ENCODE measurements around the gene TOP3B.

TOP3B gene, protein sequence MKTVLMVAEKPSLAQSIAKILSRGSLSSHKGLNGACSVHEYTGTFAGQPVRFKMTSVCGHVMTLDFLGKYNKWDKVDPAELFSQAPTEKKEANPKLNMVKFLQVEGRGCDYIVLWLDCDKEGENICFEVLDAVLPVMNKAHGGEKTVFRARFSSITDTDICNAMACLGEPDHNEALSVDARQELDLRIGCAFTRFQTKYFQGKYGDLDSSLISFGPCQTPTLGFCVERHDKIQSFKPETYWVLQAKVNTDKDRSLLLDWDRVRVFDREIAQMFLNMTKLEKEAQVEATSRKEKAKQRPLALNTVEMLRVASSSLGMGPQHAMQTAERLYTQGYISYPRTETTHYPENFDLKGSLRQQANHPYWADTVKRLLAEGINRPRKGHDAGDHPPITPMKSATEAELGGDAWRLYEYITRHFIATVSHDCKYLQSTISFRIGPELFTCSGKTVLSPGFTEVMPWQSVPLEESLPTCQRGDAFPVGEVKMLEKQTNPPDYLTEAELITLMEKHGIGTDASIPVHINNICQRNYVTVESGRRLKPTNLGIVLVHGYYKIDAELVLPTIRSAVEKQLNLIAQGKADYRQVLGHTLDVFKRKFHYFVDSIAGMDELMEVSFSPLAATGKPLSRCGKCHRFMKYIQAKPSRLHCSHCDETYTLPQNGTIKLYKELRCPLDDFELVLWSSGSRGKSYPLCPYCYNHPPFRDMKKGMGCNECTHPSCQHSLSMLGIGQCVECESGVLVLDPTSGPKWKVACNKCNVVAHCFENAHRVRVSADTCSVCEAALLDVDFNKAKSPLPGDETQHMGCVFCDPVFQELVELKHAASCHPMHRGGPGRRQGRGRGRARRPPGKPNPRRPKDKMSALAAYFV

DNA sequence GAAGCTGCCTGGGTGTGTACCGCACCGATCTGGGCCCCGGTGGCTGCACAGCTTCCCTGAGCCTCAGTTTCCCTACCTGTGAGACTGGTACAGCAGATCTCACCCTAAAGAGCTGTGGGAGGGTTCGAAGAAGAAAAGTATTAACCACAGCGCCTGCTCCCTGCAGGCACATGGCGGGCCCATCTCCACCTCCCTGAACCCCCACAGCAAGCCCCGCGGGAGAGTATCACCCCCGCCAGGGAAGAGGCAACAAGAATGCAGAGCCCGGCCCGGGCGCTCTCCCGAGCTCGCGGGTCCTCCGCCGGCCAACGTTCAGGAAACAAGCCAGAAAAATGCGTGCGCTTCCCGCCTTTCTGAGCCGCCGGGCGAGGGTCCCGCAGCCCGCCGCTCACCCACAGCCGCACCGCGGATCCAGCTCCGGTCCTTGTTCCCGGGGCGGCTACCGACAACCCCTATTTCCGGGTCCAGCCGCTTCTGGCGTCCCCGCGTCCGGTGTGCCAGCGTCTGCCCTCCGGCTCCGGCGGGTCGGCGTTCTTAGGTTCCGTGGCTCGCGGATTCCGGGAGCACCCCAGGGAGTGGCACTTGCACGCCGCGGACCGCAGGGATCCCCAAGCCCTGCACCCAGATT, at the start of gene TOP3B:
Gene TOP3B (minus strand): TSS at position 450 of the 628 bp plus-strand sequence. CDS start 7,078 bp downstream, outside the sequence.
- peak; percentile 87 for DNase-seq

DNA sequence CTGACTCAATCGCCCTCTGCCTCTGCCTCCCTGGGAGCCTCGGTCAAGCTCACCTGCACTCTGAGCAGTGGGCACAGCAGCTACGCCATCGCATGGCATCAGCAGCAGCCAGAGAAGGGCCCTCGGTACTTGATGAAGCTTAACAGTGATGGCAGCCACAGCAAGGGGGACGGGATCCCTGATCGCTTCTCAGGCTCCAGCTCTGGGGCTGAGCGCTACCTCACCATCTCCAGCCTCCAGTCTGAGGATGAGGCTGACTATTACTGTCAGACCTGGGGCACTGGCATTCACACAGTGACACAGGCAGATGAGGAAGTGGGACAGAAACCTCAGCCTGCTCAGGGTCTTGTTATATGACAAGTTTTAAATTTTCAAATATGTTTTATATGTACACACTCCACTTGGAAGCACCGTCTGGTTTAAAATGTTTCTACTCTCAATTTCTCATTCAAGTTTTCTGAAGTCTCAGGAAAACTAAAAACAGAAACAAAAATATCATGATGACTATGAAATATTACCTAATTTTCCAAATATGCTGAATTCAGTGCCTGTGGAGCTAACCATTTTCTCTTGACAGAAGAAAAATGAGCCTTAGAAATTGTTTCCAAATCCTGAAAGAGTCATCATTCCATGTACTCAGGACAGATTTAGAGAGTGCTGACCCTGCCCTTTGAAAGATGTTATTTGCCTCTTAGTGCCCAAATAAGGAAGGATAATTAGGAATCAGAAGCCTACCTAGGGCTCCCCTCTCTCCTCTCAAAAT, 48.8 kb upstream of the TOP3B start:
- no peak for DNase-seq

DNA sequence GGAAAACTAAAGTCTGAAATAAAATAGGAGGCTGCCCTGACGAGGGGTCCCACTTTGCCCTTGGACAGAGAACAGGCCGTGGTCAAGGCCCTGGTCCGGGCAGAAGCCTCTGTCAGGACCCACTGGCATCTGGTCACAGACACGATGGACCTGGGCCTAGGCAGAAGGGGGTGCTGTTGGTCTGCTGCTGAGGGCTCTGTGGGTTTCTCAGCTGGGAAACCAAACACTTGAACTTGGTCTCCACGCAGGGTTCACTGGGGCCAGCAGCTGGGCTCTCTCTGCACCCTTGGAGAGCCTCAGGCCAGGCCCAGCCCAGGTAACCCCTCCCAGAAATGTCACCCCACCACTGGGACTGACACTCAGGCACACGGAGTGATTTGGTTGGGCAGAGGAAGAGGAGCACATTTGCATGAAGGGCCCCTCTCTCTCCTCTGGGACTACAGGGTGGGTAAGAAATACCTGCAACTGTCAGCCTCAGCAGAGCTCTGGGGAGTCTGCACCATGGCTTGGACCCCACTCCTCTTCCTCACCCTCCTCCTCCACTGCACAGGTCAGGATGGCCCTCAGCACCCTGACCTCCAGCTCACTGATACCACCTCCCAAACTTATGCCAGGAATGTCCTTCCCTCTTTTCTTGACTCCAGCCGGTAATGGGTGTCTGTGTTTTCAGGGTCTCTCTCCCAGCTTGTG, 48.1 kb upstream of the TOP3B start:
- no peak for DNase-seq

DNA sequence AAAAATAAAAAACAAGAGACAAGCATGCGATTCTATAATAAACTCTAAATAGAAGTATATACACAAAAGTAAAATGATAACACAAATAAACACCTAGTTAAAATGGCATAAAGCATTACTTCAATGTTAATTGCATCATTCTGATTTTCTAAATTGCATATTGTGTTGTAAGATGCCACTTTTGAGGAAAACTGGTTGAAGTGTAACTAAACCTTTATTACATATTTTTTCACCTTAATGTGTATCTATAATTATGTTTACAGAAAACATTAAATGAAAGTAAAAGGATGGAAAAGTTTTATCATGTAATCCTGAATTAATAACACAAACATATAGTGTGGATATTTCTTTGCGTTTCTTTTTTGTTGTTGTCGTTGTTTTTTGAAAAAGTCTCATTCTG, 45.4 kb upstream of the TOP3B start:
- DNase-seq, result no peak

DNA sequence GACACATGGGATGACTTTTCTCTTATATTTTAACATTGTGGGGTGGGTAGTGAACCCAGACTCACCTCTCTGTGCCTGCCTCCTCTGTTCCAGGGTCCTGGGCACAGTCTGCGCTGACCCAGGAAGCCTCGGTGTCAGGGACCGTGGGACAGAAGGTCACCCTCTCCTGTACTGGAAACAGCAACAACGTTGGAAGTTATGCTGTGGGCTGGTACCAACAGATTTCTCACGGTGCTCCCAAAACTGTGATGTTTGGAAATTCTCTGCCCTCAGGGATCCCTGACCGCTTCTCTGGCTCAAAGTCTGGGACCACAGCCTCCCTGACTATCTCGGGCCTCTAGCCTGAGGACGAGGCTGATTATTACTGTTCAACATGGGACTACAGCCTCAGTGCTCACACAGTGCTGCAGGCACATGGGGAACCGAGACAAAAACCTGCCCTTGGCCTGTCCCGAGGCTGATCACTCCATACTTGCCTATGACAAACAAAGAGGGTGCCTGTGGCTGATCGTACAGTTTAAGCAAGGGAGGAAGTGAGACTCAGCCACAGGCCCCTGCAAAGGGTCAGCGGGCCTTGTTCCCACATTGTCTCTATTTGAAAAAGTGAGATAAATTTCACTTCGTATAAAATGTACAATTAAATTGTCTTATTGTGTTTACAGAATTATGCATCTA, 43.7 kb upstream of the TOP3B start:
- no peak for DNase-seq

DNA sequence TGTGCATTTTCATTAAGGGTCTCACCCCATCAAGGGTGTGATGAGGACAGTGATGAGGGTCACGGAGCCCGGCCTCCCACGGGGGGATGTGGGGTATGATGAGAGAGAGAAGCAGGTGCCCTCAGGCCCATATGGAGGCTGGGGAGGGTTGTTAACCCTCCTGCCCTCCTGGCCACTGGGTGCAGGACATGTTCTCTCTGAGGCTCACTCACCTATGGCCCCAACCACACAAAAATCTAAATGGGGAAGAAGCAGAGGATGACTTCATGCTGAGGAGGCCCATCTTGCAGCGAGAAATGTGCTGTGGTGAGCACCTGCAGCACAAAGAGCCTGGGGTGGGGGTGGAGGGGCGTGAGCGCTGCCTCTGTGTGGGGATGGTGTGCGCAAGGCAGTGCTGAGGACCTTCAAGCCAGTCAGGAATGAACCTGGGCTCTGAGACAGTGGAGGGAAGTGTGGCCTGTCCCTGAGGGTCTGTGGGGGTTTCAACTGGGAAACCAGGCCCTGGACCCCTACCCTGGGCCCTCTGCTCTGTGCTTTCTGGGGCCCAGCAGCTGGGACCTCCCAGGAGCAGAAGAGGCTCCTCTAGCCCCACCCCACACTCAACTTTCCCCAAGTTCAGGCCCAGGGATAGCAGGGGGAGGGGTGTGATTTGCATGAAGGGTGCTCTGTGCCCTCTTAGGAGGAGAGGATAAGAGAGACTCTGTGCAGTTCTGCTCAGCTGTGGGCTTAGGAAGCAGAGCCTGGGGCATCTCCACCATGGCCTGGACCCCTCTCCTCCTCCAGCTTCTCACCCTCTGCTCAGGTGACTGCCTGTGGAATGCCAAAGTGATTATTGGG, 43.0 kb upstream of the TOP3B start:
- no peak for DNase-seq

DNA sequence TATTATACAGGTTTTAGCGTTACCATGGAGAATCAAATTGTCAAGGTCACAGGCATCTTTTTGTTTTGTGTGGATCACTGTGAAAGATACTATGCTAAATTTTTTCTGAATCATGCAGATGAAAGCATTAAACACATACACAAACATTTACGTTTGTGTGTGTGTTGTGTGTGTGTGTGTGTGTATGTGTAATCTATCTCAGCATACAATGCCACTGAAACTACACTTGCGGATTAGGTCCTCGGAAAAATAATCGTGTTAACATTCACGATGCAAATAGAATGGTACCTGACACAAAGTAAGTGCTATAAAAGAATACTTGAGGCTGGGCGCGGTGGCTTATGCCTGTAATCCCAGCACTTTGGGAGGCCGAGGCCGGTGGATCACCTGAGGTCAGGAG, 41.9 kb upstream of the TOP3B start:
- DNase-seq, result no peak

DNA sequence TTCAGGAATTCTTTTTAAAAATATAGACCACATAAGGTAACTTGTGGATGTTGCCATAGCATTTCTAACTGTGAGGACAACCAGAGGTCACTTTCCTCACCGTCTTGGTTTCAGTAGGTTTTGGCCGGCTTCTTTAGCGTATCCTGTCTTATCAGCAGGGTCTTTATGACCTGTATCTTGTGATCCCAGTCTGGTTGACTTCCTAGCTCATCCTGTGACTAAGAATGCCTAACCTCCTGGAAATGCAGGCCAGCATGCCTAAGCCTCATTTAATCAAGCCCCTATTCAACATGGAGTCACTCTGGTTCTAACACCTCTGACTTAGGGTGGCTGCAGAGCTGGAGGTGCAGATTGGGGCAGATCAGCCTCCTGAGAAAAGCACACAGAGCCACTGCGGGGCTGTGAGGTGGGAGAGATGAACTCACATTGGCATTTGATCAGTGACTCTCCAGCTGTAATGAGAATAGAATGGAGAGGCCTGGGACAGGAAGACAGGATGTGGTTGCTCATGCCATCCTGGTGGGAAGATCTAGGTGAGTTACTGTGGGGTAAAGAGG, 41.1 kb upstream of the TOP3B start:
- no peak for DNase-seq

DNA sequence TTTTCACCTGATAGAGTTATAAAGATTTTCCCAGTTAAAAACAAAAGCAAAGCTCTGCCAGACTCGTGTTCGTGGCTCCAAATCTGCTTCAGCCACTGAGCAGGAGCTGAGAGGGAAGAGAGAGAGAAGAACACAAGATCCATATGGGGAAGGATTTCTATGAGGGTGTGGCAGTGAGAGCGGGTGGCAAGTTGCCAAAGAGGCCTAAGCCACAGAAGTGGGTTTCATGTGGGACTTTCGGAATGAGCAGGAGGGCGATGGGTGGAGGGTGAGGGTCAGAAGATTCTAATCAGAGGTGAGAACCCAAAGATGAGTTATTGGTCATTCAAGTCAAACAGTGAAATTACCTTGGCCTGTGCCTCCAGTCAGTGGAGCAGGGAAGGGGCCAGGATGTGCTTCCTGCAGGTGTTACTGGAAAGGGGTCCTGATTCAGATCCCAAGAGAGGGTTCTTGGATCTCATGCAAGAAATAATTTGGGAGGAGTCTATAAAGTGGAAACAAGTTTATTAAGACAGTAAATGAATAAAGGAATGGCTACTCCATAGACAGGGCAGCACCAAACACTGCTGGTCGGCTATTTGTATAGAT, 40.5 kb upstream of the TOP3B start:
- DNase-seq, result no peak

DNA sequence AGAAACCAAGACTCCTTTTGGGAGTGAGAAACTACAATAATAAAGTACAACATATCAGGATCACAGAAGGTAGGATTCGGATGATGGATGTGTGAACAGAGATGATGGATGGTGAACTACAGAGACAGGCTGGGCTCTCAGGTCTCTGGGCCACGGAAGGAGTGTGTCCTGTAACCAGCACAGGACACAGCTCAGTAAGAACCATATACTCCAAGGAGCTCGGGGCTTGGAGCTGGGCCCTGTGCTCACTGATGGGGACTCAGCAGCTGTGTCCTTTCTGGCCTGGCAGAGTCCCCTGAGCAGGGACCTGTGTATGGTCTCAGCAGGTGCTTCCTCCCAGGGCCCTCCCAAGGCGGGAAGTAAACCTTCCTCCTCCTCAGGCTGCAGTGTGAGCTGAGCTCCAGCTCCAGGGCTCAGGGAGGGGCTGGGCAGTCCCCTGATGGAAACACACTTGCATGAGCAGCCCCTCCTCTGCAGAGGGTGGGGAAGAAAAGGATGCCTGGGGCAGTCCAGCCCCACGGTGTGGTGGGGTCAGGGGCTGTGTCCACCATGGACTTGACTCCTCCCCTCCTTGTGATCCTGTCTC, 39.8 kb upstream of the TOP3B start:
- peak; percentile 44 for DNase-seq

DNA sequence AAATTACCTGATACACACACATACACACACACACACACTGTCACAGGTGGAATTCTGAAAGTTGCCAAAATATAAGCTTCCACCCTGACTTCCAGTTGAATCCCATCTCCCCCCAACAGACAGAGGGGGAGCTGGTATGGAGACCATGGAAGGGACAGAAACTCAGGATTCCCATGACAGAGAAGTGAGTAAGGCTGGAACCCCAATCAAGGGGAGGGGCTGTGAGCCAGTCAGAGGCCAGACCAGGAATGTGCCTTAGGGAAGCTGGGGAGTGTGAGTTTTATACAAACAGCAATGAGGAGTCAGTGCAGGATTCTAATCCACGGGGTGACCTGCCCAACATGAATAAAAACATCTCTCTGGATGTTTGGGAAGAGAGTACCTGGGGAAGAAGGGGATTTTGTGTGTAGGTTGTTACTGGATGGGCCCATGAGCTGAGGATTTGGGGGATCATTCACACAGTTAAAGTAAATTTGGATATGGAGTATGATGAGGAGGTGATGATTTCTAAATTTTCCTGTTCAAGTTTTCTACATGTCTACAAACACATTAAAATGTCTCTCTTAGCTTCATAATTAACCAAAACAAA, 38.7 kb upstream of the TOP3B start:
- no peak for DNase-seq

DNA sequence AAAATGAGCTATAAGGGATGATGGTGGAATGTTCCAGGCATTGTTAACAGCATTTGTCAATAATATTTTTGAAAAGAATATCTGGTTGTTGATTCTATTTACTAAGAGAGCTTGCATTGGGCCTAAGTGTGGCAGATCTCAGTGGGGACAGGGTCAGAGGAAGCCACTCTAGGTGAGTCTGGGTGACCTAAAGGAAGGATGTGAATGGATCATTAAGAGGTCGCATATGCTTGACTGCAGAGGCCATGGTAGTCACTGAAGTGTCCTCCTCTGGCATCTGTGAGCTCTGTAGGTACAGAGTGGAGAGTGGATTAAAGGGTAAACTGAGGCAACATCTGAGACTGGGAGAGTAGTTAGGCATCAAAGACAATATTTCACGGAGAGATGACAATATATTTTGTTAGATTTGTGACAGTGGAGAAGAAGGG, 37.9 kb upstream of the TOP3B start:
- no peak for DNase-seq

DNA sequence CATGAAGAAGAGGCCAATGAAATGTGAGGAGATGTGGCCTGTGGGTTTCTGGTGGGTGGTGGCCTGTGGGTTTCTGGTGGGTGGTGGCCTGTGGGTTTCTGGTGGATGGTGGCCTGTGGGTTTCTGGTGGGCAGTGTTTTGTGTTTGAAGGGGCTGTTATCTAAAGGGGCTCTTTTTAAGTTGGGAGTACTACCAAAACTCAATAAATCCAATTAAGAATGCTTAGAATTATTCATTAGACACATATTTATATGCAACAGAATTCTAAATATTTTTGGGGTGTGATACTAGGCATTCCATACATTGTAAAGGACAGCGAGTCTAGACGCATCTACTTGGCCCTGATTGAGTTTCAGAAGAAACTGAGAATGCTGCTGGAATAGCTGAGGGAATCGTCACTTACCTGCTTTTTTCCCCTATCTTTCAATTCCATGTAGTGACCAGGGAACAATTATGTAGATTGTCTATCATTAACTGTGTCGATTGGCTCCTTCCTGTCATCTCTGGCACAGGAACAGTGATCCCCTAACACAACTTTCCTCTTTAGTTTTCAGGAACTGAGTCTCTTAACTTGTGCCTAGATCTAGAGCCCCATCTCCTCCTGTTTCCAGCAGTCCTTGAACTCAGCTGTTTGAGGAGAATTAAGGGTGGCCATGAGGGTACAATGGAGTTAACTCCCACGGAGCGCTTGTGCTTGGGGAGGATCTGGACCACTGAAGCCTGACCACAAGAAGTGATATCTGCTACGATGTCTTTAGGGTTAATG, 37.3 kb upstream of the TOP3B start:
- DNase-seq, result no peak

DNA sequence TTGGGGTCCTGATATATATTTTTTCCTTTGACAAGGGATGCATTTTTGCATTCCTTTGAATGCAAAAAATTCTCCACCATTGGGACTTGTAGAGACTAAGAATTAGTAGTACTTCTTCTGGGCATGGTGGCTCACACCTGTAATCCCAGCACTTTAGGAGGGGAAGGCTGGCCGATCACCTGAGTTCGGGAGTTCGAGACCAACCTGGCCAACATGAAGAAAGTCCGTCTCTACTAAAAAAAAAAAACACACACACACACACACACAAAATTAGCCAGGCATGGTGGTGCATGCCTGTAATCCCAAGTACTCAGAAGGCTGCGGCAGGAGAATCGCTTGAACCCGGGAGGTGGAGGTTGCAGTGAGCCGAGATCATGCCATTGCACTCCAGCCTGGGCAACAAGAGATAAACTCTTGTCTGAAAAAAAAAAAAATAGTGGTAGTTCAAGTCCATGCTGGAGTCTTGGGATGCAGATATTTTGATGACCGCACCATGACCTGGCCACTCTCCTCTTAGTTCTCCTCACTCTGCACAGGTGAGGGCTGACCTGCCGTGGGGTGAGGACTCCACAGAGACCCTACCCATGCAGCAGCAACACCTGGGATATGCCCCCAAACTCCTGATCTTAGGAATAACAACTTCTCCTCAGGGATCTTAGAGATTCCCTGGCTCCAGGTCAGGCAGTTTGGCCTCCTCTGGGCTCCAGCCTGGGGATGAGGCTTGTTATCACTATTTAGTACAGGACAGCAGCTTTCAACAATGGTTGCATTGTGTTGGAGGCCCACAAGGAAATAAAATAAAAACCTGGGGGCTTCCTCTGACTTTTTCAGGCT, 36.5 kb upstream of the TOP3B start:
- no peak for DNase-seq

DNA sequence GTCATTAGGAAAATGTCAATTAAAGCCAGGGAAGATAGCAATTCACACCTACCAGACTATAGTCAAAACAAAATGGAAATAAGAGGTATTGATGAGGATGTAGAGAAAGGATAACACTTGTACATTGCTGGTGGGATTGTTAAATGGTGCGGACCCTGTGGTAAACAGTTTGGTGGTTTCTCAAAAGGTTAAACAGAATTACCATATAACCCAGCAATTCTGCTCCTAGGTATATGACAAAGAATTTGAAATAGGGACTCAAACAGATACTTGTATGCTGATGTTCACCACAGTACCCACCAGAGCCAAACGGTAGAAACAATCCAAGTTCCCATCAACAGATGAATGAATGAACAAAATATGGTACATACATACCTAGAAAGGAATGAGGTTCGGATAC, 33.0 kb upstream of the TOP3B start:
- no peak for DNase-seq

DNA sequence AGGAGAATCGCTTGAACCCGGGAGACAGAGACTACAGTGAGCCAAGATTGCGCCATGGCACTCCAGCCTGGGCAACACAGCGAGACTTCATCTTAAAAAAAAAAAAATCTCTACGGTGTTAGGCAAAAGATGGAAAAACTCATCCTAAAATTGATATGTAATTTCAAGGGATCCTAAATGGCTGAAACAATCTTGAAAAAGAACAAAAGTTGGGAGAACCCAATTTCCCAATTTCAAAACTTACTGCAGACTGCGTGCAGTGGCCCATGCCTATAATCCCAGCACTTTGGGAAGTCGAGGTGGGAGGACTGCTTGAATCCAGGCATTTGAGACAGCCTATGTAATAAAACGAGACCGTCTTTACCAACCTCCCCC, 31.7 kb upstream of the TOP3B start:
- no peak for DNase-seq

DNA sequence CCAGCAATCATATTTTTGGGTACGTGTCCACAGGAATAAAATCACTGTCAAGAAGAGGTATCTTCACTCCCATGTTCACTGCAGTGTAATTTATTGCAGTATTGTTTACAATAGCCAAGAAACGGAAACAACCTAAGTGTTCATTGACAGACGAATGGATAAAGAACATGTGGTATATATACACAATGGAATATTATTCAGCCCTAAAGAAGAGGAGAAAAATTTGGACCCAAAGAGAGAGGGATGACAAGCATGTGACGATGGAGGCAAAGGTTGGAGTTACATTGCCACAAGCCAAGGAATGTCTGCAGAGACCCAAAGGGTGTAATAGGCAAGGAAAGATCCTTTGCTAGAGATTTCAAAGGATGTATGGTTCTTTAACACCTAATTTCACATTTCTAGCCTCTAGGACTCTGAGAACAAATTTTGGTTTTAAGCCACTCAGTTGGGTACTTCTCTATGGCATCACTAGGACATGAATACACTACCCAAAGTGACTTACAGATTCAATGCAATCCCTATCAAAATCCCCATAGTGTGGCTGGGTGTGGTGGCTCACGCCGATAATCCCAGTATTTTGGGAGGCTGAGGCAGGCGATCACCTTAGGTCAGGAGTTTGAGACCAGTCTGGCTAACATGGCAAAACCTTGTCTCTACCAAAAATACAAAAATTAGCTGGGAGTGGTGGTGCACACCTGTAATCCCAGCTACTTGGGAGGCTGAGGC, 31.1 kb upstream of the TOP3B start:
- no peak for DNase-seq
